Panc1 (cell line): ENCODE results near the gene SUFU. TPM values are rescaled to one million over a fixed set of nuclear protein-coding genes. Genes with fewer than 3 reads are reported as not detected.
"Not testable (repeated sequence)": the region's sequence is repeated elsewhere in the genome, so short reads cannot be mapped to it uniquely, and the experiment has no call there.

ENCODE experiments used
- ATAC-seq: fragments of 200-7000 bp; cut with Tn5 transposase; 2 replicates; pipeline ENCODE4 v1.9.1; 2020; ENCODE audit warnings: mild to moderate bottlenecking, moderate library complexity
- Bru-seq: library from RNA; stranded (reverse); fragments of 400-500 nt; gene quantifications from one replicate; lab custom pipeline; 2021; lab: Mats Ljungman, UMichigan
- BruChase-seq, 2 experiments: library from RNA; stranded (reverse); fragments of 400-500 nt; gene quantifications; one replicate each; lab custom pipeline; 2021; lab: Mats Ljungman, UMichigan
- BruUV-seq: library from RNA; stranded (reverse); fragments of 400-500 nt; replicated peaks from 2 replicates; lab custom pipeline; 2021; lab: Mats Ljungman, UMichigan
- CTCF ChIA-PET: fragments of 300-600 bp; sonication (Branson Sonifier 250); formaldehyde crosslinking; loops from one replicate; lab custom pipeline; 2022; ENCODE audit warnings: antibody characterized with exemption; lab: Charles Lee
- POLR2A ChIA-PET: fragments of 300-600 bp; sonication (Branson Sonifier 250); formaldehyde crosslinking; loops from one replicate; lab custom pipeline; 2022; ENCODE audit warnings: antibody characterized with exemption; lab: Charles Lee
- DNase-seq: peaks from one replicate; pipeline ENCODE4 v3.0.0-alpha.2; 2010; ENCODE audit warnings: low read depth, low spot score
- H3K27ac ChIP-seq: 2 replicates; pipeline ENCODE4 v1.5.1; 2011; ENCODE audit warnings: mild to moderate bottlenecking, low read length, inconsistent platforms
- H3K27me3 ChIP-seq: fragments of 200-500 bp; sonication (Bioruptor generic); 2 replicates; pipeline ENCODE4 v1.6.0; 2014; ENCODE audit warnings: low read length, inconsistent platforms; ENCODE audit not compliant: control insufficient read depth, insufficient read depth
- H3K36me3 ChIP-seq: fragments of 200-500 bp; sonication (Bioruptor generic); 2 replicates; pipeline ENCODE4 v1.5.1; 2014; ENCODE audit warnings: inconsistent platforms, mild to moderate bottlenecking, low read length, moderate library complexity; ENCODE audit not compliant: control insufficient read depth, insufficient read depth
- H3K4me1 ChIP-seq: 2 replicates; pipeline ENCODE4 v1.5.1; 2011; ENCODE audit warnings: inconsistent platforms, mild to moderate bottlenecking, low read length, moderate library complexity; ENCODE audit not compliant: control insufficient read depth, insufficient read depth
- H3K4me3 ChIP-seq, 2 experiments: 2 replicates each; pipeline ENCODE4 v1.5.1; 2011 to 2012; ENCODE audit warnings: low read depth in 2 of 2, low read length in 2 of 2, mild to moderate bottlenecking in 2 of 2, inconsistent platforms in 1 of 2, moderate library complexity in 1 of 2
- H3K9me3 ChIP-seq: fragments of 200-500 bp; sonication (Bioruptor generic); 2 replicates; pipeline ENCODE4 v1.5.1; 2014; ENCODE audit warnings: low read depth, mild to moderate bottlenecking, inconsistent platforms, low read length, moderate library complexity; ENCODE audit not compliant: control insufficient read depth, insufficient read depth
- POLR2AphosphoS5 ChIP-seq: IDR thresholded peaks from 2 replicates; pipeline ENCODE4 v1.6.1; 2012; ENCODE audit warnings: mild to moderate bottlenecking, low read depth, low read length, moderate library complexity
- SIN3A ChIP-seq: IDR thresholded peaks from 2 replicates; pipeline ENCODE4 v1.6.1; 2012; ENCODE audit warnings: low read depth, mild to moderate bottlenecking, low read length, moderate library complexity, borderline replicate concordance; ENCODE audit not compliant: insufficient read depth
- TCF7L2 ChIP-seq: IDR thresholded peaks from 2 replicates; pipeline ENCODE4 v1.6.1; 2011; ENCODE audit warnings: mild to moderate bottlenecking, low read depth, low read length, inconsistent platforms
- in situ Hi-C: cut with HindIII; loops from 2 replicates; pipeline ENCODE4 v1.10.0; 2016; ENCODE audit warnings: low sequenced_read_pairs, low pct_unique_long_range_greater_than_20kb
- intact Hi-C: fragments of 100-400 bp; cut with micrococcal nuclease; formaldehyde crosslinking; loops from one replicate; pipeline ENCODE4 v1.10.0; 2022; ENCODE audit not compliant: unreplicated experiment
- long read RNA-seq: library from polyadenylated mRNA; unstranded; transcript quantifications from one replicate; pipeline ENCODE4 v2.0.0, GENCODE V29; 2021; ENCODE audit not compliant: unreplicated experiment
- polyA plus RNA-seq: library from polyadenylated mRNA; unstranded; fragments of >200 nt; gene quantifications from one replicate; pipeline ENCODE4 v1.2.1, GENCODE V29; 2012; ENCODE audit warnings: missing spikeins; ENCODE audit not compliant: insufficient read length
- total RNA-seq: library from RNA; stranded (reverse); gene quantifications from one replicate; pipeline ENCODE4 v1.2.1, GENCODE V29; 2021; ENCODE audit not compliant: unreplicated experiment
- TF ChIP-seq, protein P1 (sequence below), 2 experiments: IDR thresholded peaks; 2 replicates each; pipeline ENCODE4 v1.6.1; 2011 to 2012; ENCODE audit warnings: low read depth in 2 of 2, control low read depth in 1 of 2, low read length in 1 of 2, mild to moderate bottlenecking in 1 of 2, moderate library complexity in 1 of 2; ENCODE audit not compliant: insufficient read depth in 1 of 2
- TF ChIP-seq, protein P2 (sequence below): fragments of 450-650 bp; IDR thresholded peaks from 2 replicates; pipeline ENCODE4 v1.5.1; 2017; ENCODE audit warnings: mild to moderate bottlenecking

SUFU gene
- 9.5 TPM for total RNA-seq
- polyA plus RNA-seq: 10.9 TPM
- percentile 55 among the genes with signal in this experiment for Bru-seq, nascent RNA
- percentile 57 among the genes with signal in this experiment for BruChase-seq, experiment 1, labeled RNA remaining after a 2-hour chase
- BruChase-seq, experiment 2, labeled RNA remaining after a 6-hour chase: percentile 56 among the genes with signal in this experiment
- long read RNA-seq, full-length matches to known transcripts: 1 of 19 reads
- long read RNA-seq, partial matches to known transcripts: 1 of 19 reads
- long read RNA-seq, other reads (novel, unspliced or antisense): 17 of 19 reads

DNA sequence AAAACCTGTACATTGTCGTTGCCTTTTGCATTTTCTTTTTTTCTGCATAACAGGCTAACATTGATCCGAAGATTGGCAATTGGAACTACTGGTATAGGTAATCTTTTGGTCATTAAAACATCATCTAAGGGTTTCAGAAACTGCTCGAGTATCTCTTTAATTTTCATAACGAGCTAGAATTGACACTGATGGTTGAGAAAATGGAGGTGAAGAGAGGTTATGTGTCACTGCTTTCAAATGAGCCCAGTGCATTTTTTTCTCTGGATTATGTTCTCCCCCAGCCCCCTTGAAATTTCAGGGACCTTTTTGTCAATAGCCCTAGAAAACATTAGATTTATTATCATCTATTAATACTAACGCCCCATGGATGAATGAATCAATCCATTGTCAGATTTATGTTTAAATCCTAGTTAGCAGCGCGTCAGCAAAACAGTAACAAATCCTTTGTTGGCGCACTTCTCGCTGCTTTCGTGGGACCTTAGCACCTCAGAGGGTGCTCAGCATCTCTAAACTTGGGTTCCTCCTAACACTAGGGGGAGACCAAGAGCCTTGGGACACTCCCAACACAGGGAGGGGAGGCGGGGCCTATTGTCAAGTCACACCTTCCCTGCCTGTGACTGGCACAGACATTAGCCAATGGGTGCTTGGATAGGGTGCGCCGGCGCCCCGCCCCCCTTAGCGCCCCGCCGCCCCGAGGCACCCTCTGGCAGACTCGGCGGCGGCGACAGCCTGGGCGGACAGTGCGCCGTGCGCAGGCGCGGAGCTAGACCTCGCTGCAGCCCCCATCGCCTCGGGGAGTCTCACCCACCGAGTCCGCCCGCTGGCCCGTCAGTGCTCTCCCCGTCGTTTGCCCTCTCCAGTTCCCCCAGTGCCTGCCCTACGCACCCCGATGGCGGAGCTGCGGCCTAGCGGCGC, at the start of gene SUFU:
TSS of gene SUFU (plus strand) at position 709 of the 915 bp plus-strand sequence. CDS start at position 890, 181 bp downstream.
- ATAC-seq (peak; percentile 83), DNase-seq (peak; percentile 91)
- no peaks in the 10 kb centered on the region for H3K9me3 ChIP-seq
- in situ Hi-C loops: loop anchor here (10.0 kb wide), 1 partner anchor 71 kb away; no protein-coding TSS in a partner anchor
- peaks cover 9% of the 10 kb centered on the region; the same call in 1 of the 2 replicates for H3K36me3 ChIP-seq
- ChIA-PET CTCF (interaction anchor here (0.5 to 3.6 kb wide), 7 partner anchors 25 to 334 kb away, joined by 3 to 38 read pairs (median 3); no protein-coding TSS in a partner anchor), POLR2A (interaction anchor here (0.6 kb wide), 1 partner anchor 82 kb away, joined by 8 read pairs; no protein-coding TSS in a partner anchor)
- no TSS peak for BruUV-seq
- peaks cover 20% of the 10 kb centered on the region for H3K4me1 ChIP-seq
- H3K27me3 ChIP-seq: no peaks in the 10 kb centered on the region
- TF ChIP-seq, protein P1, sequence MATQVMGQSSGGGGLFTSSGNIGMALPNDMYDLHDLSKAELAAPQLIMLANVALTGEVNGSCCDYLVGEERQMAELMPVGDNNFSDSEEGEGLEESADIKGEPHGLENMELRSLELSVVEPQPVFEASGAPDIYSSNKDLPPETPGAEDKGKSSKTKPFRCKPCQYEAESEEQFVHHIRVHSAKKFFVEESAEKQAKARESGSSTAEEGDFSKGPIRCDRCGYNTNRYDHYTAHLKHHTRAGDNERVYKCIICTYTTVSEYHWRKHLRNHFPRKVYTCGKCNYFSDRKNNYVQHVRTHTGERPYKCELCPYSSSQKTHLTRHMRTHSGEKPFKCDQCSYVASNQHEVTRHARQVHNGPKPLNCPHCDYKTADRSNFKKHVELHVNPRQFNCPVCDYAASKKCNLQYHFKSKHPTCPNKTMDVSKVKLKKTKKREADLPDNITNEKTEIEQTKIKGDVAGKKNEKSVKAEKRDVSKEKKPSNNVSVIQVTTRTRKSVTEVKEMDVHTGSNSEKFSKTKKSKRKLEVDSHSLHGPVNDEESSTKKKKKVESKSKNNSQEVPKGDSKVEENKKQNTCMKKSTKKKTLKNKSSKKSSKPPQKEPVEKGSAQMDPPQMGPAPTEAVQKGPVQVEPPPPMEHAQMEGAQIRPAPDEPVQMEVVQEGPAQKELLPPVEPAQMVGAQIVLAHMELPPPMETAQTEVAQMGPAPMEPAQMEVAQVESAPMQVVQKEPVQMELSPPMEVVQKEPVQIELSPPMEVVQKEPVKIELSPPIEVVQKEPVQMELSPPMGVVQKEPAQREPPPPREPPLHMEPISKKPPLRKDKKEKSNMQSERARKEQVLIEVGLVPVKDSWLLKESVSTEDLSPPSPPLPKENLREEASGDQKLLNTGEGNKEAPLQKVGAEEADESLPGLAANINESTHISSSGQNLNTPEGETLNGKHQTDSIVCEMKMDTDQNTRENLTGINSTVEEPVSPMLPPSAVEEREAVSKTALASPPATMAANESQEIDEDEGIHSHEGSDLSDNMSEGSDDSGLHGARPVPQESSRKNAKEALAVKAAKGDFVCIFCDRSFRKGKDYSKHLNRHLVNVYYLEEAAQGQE (IDR thresholded peaks at IDR 0.05; ENCODE audit: insufficient read depth in 1 of 2, low read depth in 2 of 2, low read length in 1 of 2): no peak
- peak; percentile 67; the same call in 1 of the 2 replicates for TF ChIP-seq SIN3A
- peak; percentile 65; the same call in 1 of the 2 replicates for TF ChIP-seq POLR2AphosphoS5
- TF ChIP-seq, protein P2, sequence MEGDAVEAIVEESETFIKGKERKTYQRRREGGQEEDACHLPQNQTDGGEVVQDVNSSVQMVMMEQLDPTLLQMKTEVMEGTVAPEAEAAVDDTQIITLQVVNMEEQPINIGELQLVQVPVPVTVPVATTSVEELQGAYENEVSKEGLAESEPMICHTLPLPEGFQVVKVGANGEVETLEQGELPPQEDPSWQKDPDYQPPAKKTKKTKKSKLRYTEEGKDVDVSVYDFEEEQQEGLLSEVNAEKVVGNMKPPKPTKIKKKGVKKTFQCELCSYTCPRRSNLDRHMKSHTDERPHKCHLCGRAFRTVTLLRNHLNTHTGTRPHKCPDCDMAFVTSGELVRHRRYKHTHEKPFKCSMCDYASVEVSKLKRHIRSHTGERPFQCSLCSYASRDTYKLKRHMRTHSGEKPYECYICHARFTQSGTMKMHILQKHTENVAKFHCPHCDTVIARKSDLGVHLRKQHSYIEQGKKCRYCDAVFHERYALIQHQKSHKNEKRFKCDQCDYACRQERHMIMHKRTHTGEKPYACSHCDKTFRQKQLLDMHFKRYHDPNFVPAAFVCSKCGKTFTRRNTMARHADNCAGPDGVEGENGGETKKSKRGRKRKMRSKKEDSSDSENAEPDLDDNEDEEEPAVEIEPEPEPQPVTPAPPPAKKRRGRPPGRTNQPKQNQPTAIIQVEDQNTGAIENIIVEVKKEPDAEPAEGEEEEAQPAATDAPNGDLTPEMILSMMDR: peak; percentile 98
- no peak for TF ChIP-seq TCF7L2
- peak within 1 kb of the TSS; percentile 95 to 99 for H3K4me3 ChIP-seq
- intact Hi-C loops: loop anchor here (2.0 to 5.0 kb wide), 2 partner anchors 81 to 139 kb away; partner anchors contain the start of gene TRIM8
- H3K27ac ChIP-seq: peak within 1 kb of the TSS; percentile 90

DNA sequence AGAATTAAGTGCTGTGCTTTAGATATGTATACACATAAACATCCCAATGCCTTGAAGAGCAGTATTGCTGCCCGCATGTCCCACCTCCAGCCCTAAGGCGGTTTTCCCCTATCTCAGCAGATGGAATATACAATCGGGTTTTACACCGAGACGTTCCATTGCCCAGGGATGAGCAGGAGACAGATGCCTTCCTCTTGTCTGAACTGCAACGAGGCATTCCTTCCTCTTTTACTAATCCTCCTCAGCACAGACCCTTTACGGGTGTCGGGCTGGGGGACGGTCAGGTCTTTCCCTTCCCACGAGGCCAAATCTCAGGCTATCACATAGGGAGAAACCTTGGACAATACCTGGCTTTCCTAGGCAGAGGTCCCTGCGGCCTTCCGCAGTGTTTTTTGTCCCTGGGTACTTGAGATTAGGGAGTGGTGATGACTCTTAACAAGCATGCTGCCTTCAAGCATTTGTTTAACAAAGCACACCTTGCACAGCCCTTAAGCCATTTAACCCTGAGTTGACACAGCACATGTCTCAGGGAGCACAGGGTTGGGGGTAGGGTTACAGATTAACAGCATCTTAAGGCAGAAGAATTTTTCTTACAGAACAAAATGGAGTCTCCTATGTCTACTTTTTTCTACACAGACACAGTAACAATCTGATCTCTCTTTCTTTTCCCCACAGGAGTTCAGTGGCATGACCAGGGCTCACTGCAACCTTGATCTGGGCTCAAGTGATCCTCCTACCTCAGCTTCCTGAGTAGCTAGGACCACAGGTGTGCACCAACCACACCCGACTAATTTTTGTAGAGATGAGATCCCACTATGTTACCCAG, 48.9 kb upstream of the SUFU start:
- in situ Hi-C loops, H3K27me3 ChIP-seq, H3K4me3 ChIP-seq, ATAC-seq, intact Hi-C loops, POLR2A ChIA-PET, H3K27ac ChIP-seq, H3K36me3 ChIP-seq, CTCF ChIA-PET, DNase-seq, H3K9me3 ChIP-seq, H3K4me1 ChIP-seq: not testable (repeated sequence)
- TSS peak; percentile 57 for BruUV-seq
